GM12878 (cell line): ENCODE data around the gene C17orf107. TPM values are rescaled to one million over a fixed set of nuclear protein-coding genes. Genes with fewer than 3 reads are reported as not detected.

ENCODE experiments used
- BRCA1 ChIP-seq: IDR thresholded peaks from 2 replicates; pipeline ENCODE4 v1.6.1; 2011; ENCODE audit warnings: low read depth, low read length, improper control_type of control experiment
- NFXL1 ChIP-seq: fragments of 450-650 bp; IDR thresholded peaks from 2 replicates; pipeline ENCODE4 v1.6.1; 2017; ENCODE audit warnings: antibody characterized with exemption, mild to moderate bottlenecking, borderline replicate concordance
- RELA ChIP-seq: fragments of 450-650 bp; IDR thresholded peaks from 2 replicates; pipeline ENCODE4 v1.8.0; 2014; ENCODE audit warnings: borderline replicate concordance; ENCODE audit not compliant: partially characterized antibody
- ZBTB4 ChIP-seq: fragments of 450-650 bp; formaldehyde crosslinking; IDR thresholded peaks from 2 replicates; pipeline ENCODE4 v1.4.0; 2022; ENCODE audit warnings: mild to moderate bottlenecking, moderate library complexity
- polyA plus RNA-seq, 11 experiments: library from polyadenylated mRNA; depleted of rRNA in 4 of 11; unstranded in 6 of 11; stranded (reverse) in 5 of 11; fragments of >200 nt; fragmentation: Nextera tagmentation in 4 of 11; fragmentation: Illumina TruSeq in 1 of 11; extraction: Ambion mirVana in 4 of 11; extraction: Trizol in 1 of 11; gene quantifications; 1 replicate in 1 of 11; 2 replicates in 10 of 11; pipeline versions ENCODE4 v1.2.1 to v1.2.3, GENCODE V29; 2011 to 2016; ENCODE audit warnings: inconsistent platforms in 2 of 11, missing spikeins in 2 of 11, low read depth in 1 of 11
- total RNA-seq, 4 experiments: library from RNA; depleted of rRNA in 3 of 4; stranded (reverse); fragments of >200 nt in 3 of 4; fragmentation: Illumina TruSeq in 1 of 4; extraction: Trizol in 1 of 4; gene quantifications; 2 replicates each; pipeline versions ENCODE4 v1.2.1 to v1.2.3, GENCODE V29; 2013 to 2021
- TF ChIP-seq, protein P1 (sequence below): IDR thresholded peaks from 2 replicates; pipeline ENCODE4 v1.6.1; 2012; ENCODE audit warnings: mild to moderate bottlenecking, low read depth, low read length
- TF ChIP-seq, protein P2 (sequence below): fragments of 450-650 bp; IDR thresholded peaks from 2 replicates; pipeline ENCODE4 v1.6.1; 2017; ENCODE audit warnings: mild to moderate bottlenecking, low read depth, inconsistent platforms; ENCODE audit not compliant: poor library complexity, severe bottlenecking

C17orf107 gene
- total and polyA plus RNA-seq, 10 of the 15 experiments (the other 5 are each of a cell fraction or from before 2014, with no cell fraction given), result 0.05 to 0.46 (median 0.11) TPM; not detected in 3

GRCh38 chr17:4936436-4936835 lies 37.1 kb downstream of the C17orf107 start (continued):
- TF ChIP-seq, protein P1, sequence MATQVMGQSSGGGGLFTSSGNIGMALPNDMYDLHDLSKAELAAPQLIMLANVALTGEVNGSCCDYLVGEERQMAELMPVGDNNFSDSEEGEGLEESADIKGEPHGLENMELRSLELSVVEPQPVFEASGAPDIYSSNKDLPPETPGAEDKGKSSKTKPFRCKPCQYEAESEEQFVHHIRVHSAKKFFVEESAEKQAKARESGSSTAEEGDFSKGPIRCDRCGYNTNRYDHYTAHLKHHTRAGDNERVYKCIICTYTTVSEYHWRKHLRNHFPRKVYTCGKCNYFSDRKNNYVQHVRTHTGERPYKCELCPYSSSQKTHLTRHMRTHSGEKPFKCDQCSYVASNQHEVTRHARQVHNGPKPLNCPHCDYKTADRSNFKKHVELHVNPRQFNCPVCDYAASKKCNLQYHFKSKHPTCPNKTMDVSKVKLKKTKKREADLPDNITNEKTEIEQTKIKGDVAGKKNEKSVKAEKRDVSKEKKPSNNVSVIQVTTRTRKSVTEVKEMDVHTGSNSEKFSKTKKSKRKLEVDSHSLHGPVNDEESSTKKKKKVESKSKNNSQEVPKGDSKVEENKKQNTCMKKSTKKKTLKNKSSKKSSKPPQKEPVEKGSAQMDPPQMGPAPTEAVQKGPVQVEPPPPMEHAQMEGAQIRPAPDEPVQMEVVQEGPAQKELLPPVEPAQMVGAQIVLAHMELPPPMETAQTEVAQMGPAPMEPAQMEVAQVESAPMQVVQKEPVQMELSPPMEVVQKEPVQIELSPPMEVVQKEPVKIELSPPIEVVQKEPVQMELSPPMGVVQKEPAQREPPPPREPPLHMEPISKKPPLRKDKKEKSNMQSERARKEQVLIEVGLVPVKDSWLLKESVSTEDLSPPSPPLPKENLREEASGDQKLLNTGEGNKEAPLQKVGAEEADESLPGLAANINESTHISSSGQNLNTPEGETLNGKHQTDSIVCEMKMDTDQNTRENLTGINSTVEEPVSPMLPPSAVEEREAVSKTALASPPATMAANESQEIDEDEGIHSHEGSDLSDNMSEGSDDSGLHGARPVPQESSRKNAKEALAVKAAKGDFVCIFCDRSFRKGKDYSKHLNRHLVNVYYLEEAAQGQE, result no peak
- TF ChIP-seq RELA (no peak), ZBTB4 (no peak), NFXL1 (no peak), BRCA1 (no peak)
- TF ChIP-seq, protein P2, sequence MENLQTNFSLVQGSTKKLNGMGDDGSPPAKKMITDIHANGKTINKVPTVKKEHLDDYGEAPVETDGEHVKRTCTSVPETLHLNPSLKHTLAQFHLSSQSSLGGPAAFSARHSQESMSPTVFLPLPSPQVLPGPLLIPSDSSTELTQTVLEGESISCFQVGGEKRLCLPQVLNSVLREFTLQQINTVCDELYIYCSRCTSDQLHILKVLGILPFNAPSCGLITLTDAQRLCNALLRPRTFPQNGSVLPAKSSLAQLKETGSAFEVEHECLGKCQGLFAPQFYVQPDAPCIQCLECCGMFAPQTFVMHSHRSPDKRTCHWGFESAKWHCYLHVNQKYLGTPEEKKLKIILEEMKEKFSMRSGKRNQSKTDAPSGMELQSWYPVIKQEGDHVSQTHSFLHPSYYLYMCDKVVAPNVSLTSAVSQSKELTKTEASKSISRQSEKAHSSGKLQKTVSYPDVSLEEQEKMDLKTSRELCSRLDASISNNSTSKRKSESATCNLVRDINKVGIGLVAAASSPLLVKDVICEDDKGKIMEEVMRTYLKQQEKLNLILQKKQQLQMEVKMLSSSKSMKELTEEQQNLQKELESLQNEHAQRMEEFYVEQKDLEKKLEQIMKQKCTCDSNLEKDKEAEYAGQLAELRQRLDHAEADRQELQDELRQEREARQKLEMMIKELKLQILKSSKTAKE, result no peak
